Keratinocyte (primary cell): ENCODE results near the gene PURA. TPM values are rescaled to one million over a fixed set of nuclear protein-coding genes. Genes with fewer than 3 reads are reported as not detected.

ENCODE experiments used
- DNase-seq: peaks from one replicate; pipeline ENCODE4 v3.0.0-alpha.2; 2011; ENCODE audit warnings: low read depth, missing footprints, low spot score
- FAIRE-seq: peaks from 2 replicates; lab custom pipeline; 2011; peaks lifted over from hg19 to GRCh38; lab: Jason Lieb, UNC
- H2AFZ ChIP-seq: 2 replicates; pipeline ENCODE4 v1.6.0; 2012; ENCODE audit warnings: low read length, control low read depth, inconsistent platforms; ENCODE audit not compliant: control insufficient read depth
- H3K27ac ChIP-seq: 2 replicates; pipeline ENCODE4 v1.5.1; 2011; ENCODE audit warnings: low read length; ENCODE audit not compliant: control insufficient read depth, insufficient read depth
- H3K27me3 ChIP-seq: 3 replicates; pipeline ENCODE4 v1.6.0; 2011; ENCODE audit warnings: low read length; ENCODE audit not compliant: control insufficient read depth, insufficient read depth; ENCODE audit errors: extremely low read depth
- H3K36me3 ChIP-seq, 2 experiments: 2 replicates in 1 of 2; 3 replicates in 1 of 2; pipeline ENCODE4 v1.5.1; 2011; ENCODE audit warnings: low read length in 2 of 2, mild to moderate bottlenecking in 1 of 2; ENCODE audit not compliant: control insufficient read depth in 2 of 2, insufficient read depth in 2 of 2; ENCODE audit errors: extremely low read depth in 1 of 2
- H3K4me1 ChIP-seq: 3 replicates; pipeline ENCODE4 v1.5.1; 2011; ENCODE audit warnings: low read length; ENCODE audit not compliant: control insufficient read depth, insufficient read depth; ENCODE audit errors: extremely low read depth
- H3K4me2 ChIP-seq: 3 replicates; pipeline ENCODE4 v1.6.0; 2011; ENCODE audit warnings: low read depth, low read length; ENCODE audit not compliant: control insufficient read depth, insufficient read depth; ENCODE audit errors: extremely low read depth
- H3K4me3 ChIP-seq, 3 experiments: fragments of 200-600 bp in 1 of 3; sonication (generic) in 1 of 3; 2 replicates in 2 of 3; 3 replicates in 1 of 3; pipeline ENCODE4 v1.5.1; 2011 to 2016; ENCODE audit warnings: low read length in 3 of 3, mild to moderate bottlenecking in 3 of 3, control low read depth in 2 of 3, inconsistent platforms in 1 of 3, low read depth in 1 of 3, mixed read lengths in 1 of 3, mixed run types in 1 of 3, moderate library complexity in 1 of 3; ENCODE audit not compliant: control insufficient read depth in 2 of 3, insufficient read depth in 2 of 3; ENCODE audit errors: extremely low read depth in 1 of 3
- H3K79me2 ChIP-seq: 2 replicates; pipeline ENCODE4 v1.6.0; 2012; ENCODE audit warnings: low read length; ENCODE audit not compliant: control insufficient read depth, insufficient read depth
- H3K9ac ChIP-seq: 3 replicates; pipeline ENCODE4 v1.6.0; 2011; ENCODE audit warnings: low read length; ENCODE audit not compliant: control insufficient read depth, insufficient read depth; ENCODE audit errors: extremely low read depth
- H3K9me1 ChIP-seq: 3 replicates; pipeline ENCODE4 v1.6.0; 2011; ENCODE audit warnings: low read length; ENCODE audit not compliant: control insufficient read depth, insufficient read depth; ENCODE audit errors: extremely low read depth
- H3K9me3 ChIP-seq: 2 replicates; pipeline ENCODE4 v1.5.1; 2012; ENCODE audit warnings: low read depth, low read length; ENCODE audit not compliant: control insufficient read depth
- H4K20me1 ChIP-seq: 3 replicates; pipeline ENCODE4 v1.6.0; 2011; ENCODE audit warnings: low read length; ENCODE audit not compliant: control insufficient read depth, insufficient read depth; ENCODE audit errors: extremely low read depth
- EZH2 ChIP-seq: IDR thresholded peaks from one replicate; pipeline ENCODE4 v1.6.1; 2012; ENCODE audit warnings: inconsistent platforms, mild to moderate bottlenecking, low read length, moderate library complexity
- dilution Hi-C: fragments of 300-500 bp; cut with MboI; formaldehyde crosslinking; loops from one replicate; pipeline ENCODE4 v1.7.0; 2020; ENCODE audit warnings: low sequenced_read_pairs; ENCODE audit not compliant: extremely low pct_ligation_motif_present
- polyA plus RNA-seq, 5 experiments: library from polyadenylated mRNA; depleted of rRNA in 3 of 5; stranded (reverse) in 3 of 5; stranded (forward) in 1 of 5; unstranded in 1 of 5; fragments of >200 nt; gene quantifications; 1 replicate in 1 of 5; 2 replicates in 3 of 5; 3 replicates in 1 of 5; pipeline versions ENCODE4 v1.2.1 to v1.2.3, GENCODE V29; 2011 to 2012; ENCODE audit warnings: missing spikeins in 2 of 5, low read depth in 1 of 5, low replicate concordance in 1 of 5
- TF ChIP-seq, protein P1 (sequence below), 3 experiments: IDR thresholded peaks in 1 of 3; conservative IDR thresholded peaks in 1 of 3; optimal IDR thresholded peaks in 1 of 3; 2 replicates in 2 of 3; 3 replicates in 1 of 3; pipeline versions ENCODE3 to v1.5.1; 2011; ENCODE audit warnings: low read length in 3 of 3, mild to moderate bottlenecking in 3 of 3, moderate library complexity in 2 of 3, control low read depth in 1 of 3, inconsistent platforms in 1 of 3; ENCODE audit not compliant: insufficient read depth in 2 of 3; ENCODE audit errors: extremely low read depth in 1 of 3

The PURA gene
- polyA plus RNA-seq, 1 donor (not counting 4 experiments of a cell fraction or from before 2014, with no cell fraction given) = 4.1 TPM

GRCh38 chr5:140136624-140137023 is 22.7 kb downstream of the PURA start:
- no peaks in the 10 kb centered on the region for H3K79me2 ChIP-seq
- DNase-seq = no peak
- no peak for FAIRE-seq
- H3K9ac ChIP-seq = no peak overlapping the region
- H3K4me1 ChIP-seq = peaks cover 11% of the 10 kb centered on the region
- H3K4me2 ChIP-seq = no peak overlapping the region
- no peaks in the 10 kb centered on the region for H3K9me3 ChIP-seq
- dilution Hi-C loops = no loop called here
- no peaks in the 10 kb centered on the region for H3K36me3 ChIP-seq
- H3K27me3 ChIP-seq = no peaks in the 10 kb centered on the region
- no peak overlapping the region for H3K27ac ChIP-seq
- no peaks in the 10 kb centered on the region for H3K9me1 ChIP-seq
- H4K20me1 ChIP-seq = no peaks in the 10 kb centered on the region
- no peak overlapping the region for H2AFZ ChIP-seq
- H3K4me3 ChIP-seq = no peak overlapping the region
- TF ChIP-seq, protein P1, sequence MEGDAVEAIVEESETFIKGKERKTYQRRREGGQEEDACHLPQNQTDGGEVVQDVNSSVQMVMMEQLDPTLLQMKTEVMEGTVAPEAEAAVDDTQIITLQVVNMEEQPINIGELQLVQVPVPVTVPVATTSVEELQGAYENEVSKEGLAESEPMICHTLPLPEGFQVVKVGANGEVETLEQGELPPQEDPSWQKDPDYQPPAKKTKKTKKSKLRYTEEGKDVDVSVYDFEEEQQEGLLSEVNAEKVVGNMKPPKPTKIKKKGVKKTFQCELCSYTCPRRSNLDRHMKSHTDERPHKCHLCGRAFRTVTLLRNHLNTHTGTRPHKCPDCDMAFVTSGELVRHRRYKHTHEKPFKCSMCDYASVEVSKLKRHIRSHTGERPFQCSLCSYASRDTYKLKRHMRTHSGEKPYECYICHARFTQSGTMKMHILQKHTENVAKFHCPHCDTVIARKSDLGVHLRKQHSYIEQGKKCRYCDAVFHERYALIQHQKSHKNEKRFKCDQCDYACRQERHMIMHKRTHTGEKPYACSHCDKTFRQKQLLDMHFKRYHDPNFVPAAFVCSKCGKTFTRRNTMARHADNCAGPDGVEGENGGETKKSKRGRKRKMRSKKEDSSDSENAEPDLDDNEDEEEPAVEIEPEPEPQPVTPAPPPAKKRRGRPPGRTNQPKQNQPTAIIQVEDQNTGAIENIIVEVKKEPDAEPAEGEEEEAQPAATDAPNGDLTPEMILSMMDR (optimal IDR thresholded peaks at IDR 0.05 in 1 of 3, IDR thresholded peaks at IDR 0.05 in 1 of 3, conservative IDR thresholded peaks at IDR 0.05 in 1 of 3; ENCODE audit: extremely low read depth in 1 of 3, insufficient read depth in 2 of 3, low read length in 3 of 3) = no peak
- no peak for TF ChIP-seq EZH2

DNA sequence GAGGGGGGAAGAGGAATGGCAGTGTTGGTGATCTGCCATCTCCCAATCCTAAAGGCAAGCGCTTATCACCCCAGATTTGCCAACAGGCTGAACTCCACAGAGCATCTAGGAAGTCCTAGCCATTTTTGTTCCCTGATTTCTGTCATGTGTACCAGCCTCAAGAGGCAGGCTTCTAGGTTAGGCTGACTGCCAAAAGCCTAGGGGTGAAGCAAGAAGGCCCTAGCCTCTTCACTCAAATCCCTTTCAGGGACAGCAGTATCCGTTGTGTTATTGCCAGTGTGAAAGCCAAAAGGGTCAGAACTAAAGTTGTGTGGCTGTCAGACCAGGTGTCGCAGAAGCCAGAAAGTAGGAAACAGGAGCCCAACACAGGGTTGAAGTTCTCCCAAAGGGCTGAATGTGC is 26.5 kb downstream of the PURA start:
- Histone ChIP-seq H3K4me2 (no peak overlapping the region), H3K4me1 (peaks cover under 1% of the 10 kb centered on the region), H3K36me3 (no peaks in the 10 kb centered on the region), H3K4me3 (no peak overlapping the region), H2AFZ (no peak overlapping the region), H3K27ac (no peak overlapping the region), H4K20me1 (peaks cover 7% of the 10 kb centered on the region), H3K79me2 (no peaks in the 10 kb centered on the region), H3K9me1 (no peaks in the 10 kb centered on the region), H3K27me3 (no peaks in the 10 kb centered on the region), H3K9ac (no peak overlapping the region), H3K9me3 (no peaks in the 10 kb centered on the region)
- dilution Hi-C loops = no loop called here
- TF ChIP-seq EZH2 = no peak
- TF ChIP-seq, protein P1 (optimal IDR thresholded peaks at IDR 0.05 in 1 of 3, IDR thresholded peaks at IDR 0.05 in 1 of 3, conservative IDR thresholded peaks at IDR 0.05 in 1 of 3; ENCODE audit: extremely low read depth in 1 of 3, insufficient read depth in 2 of 3, low read length in 3 of 3) = no peak
- FAIRE-seq (no peak), DNase-seq (no peak)
